ENCODE results near the gene RBM18.
A peak's percentile ranks its signal among the peaks of the same experiment; 100 is the strongest.

Gene RBM18

GRCh38 chr9:122212473-122213004 lies 52.1 kb downstream of the RBM18 start:
- Histone ChIP-seq H3K4me2 (peak overlapping the region in 8 of 11 experiments; percentile 76 to 92 (median 86); a peak in 14 of 22 replicates), H3K27me3 (peaks cover 30 to 59% (median 47%) of the 10 kb centered on the region in 11 experiments), H4K20me1 (peaks cover 0 to 13% (median 0%) of the 10 kb centered on the region in 11 experiments; a peak in 1 of 22 replicates), H3K4me1 (peaks cover 5 to 23% (median 17%) of the 10 kb centered on the region in 10 experiments; a peak in 19 of 20 replicates), H3K27ac (no peak overlapping the region), H3K9ac (no peak overlapping the region), H3K36me3 (no peaks in the 10 kb centered on the region), H3K4me3 (peak overlapping the region in 1 of 10 experiments; percentile 49; a peak in 1 of 20 replicates), H3K9me3 (replicated peaks in 1 of 11) (no peaks in the 10 kb centered on the region)
- no peak for TF ChIP-seq Cebpa-rat (IDR thresholded peaks at IDR 0.05)

- H3K36me3 ChIP-seq = no peaks in the 10 kb centered on the region
- no peaks in the 10 kb centered on the region for H3K9me3 ChIP-seq (replicated peaks in 1 of 11)
- TF ChIP-seq Cebpa-rat (IDR thresholded peaks at IDR 0.05) = no peak
- no peak overlapping the region for H3K4me2 ChIP-seq
- H3K4me3 ChIP-seq = no peak overlapping the region
- H4K20me1 ChIP-seq = peaks cover 0 to 13% (median 0%) of the 10 kb centered on the region in 11 experiments; a peak in 1 of 22 replicates
- H3K27me3 ChIP-seq = peaks cover 21 to 32% (median 28%) of the 10 kb centered on the region in 11 experiments
- H3K4me1 ChIP-seq = peaks cover 5 to 16% (median 10%) of the 10 kb centered on the region in 10 experiments; a peak in 17 of 20 replicates
- no peak overlapping the region for H3K27ac ChIP-seq
- H3K9ac ChIP-seq = no peak overlapping the region
These were observed 55.2 kb downstream of the RBM18 start for GRCh38 chr9:122209451-122209850.

- Histone ChIP-seq H4K20me1 (peaks cover 0 to 4% (median 0%) of the 10 kb centered on the region in 11 experiments; a peak in 1 of 22 replicates), H3K9ac (no peak overlapping the region), H3K4me1 (no peaks in the 10 kb centered on the region), H3K9me3 (replicated peaks in 1 of 11) (no peaks in the 10 kb centered on the region), H3K36me3 (no peaks in the 10 kb centered on the region), H3K27ac (no peak overlapping the region), H3K27me3 (peaks cover 0 to 8% (median 5%) of the 10 kb centered on the region in 11 experiments; a peak in 15 of 22 replicates), H3K4me2 (no peak overlapping the region), H3K4me3 (no peak overlapping the region)
- no peak for TF ChIP-seq Cebpa-rat (IDR thresholded peaks at IDR 0.05)
These were observed 57.5 kb downstream of the RBM18 start for GRCh38 chr9:122207096-122207495.

GRCh38 chr9:122206118-122207046 lies 58.3 kb downstream of the RBM18 start:
- Histone ChIP-seq H3K36me3 (no peaks in the 10 kb centered on the region), H3K9ac (no peak overlapping the region), H3K4me3 (no peak overlapping the region), H4K20me1 (no peaks in the 10 kb centered on the region; a peak in 1 of 22 replicates), H3K27ac (no peak overlapping the region), H3K27me3 (peaks cover 0 to 1% (median 0%) of the 10 kb centered on the region in 11 experiments; a peak in 1 of 22 replicates), H3K4me1 (no peaks in the 10 kb centered on the region), H3K4me2 (no peak overlapping the region), H3K9me3 (replicated peaks in 1 of 11) (no peaks in the 10 kb centered on the region)
- TF ChIP-seq Cebpa-rat (IDR thresholded peaks at IDR 0.05) = no peak

- H3K27ac ChIP-seq = no peak overlapping the region
- no peaks in the 10 kb centered on the region for H3K36me3 ChIP-seq
- no peaks in the 10 kb centered on the region for H3K27me3 ChIP-seq
- TF ChIP-seq Cebpa-rat (IDR thresholded peaks at IDR 0.05) = no peak
- no peak overlapping the region for H3K4me3 ChIP-seq
- H3K4me2 ChIP-seq = no peak overlapping the region
- H3K4me1 ChIP-seq = no peaks in the 10 kb centered on the region
- H3K9ac ChIP-seq = no peak overlapping the region
- H3K9me3 ChIP-seq (replicated peaks in 1 of 11) = no peaks in the 10 kb centered on the region
- H4K20me1 ChIP-seq = no peaks in the 10 kb centered on the region; a peak in 1 of 22 replicates
These were observed 59.5 kb downstream of the RBM18 start for GRCh38 chr9:122205176-122205575.

- no peaks in the 10 kb centered on the region; a peak in 1 of 22 replicates for H4K20me1 ChIP-seq
- H3K9me3 ChIP-seq (replicated peaks in 1 of 11) = no peaks in the 10 kb centered on the region
- no peak overlapping the region for H3K27ac ChIP-seq
- H3K4me3 ChIP-seq = no peak overlapping the region
- no peak overlapping the region for H3K4me2 ChIP-seq
- no peak overlapping the region for H3K9ac ChIP-seq
- H3K4me1 ChIP-seq = no peaks in the 10 kb centered on the region
- H3K36me3 ChIP-seq = no peaks in the 10 kb centered on the region
- no peaks in the 10 kb centered on the region for H3K27me3 ChIP-seq
- no peak for TF ChIP-seq Cebpa-rat (IDR thresholded peaks at IDR 0.05)
These were observed 60.1 kb downstream of the RBM18 start for GRCh38 chr9:122204491-122204890.

GRCh38 chr9:122204055-122204454 lies 60.6 kb downstream of the RBM18 start:
- Histone ChIP-seq H3K4me3 (no peak overlapping the region), H3K4me1 (no peaks in the 10 kb centered on the region), H3K36me3 (no peaks in the 10 kb centered on the region), H3K4me2 (no peak overlapping the region), H3K27ac (no peak overlapping the region), H4K20me1 (no peaks in the 10 kb centered on the region; a peak in 1 of 22 replicates), H3K9ac (no peak overlapping the region), H3K9me3 (replicated peaks in 1 of 11) (no peaks in the 10 kb centered on the region), H3K27me3 (no peaks in the 10 kb centered on the region)
- TF ChIP-seq Cebpa-rat (IDR thresholded peaks at IDR 0.05) = no peak

- H3K9ac ChIP-seq = no peak overlapping the region
- H4K20me1 ChIP-seq = no peaks in the 10 kb centered on the region; a peak in 1 of 22 replicates
- no peaks in the 10 kb centered on the region for H3K9me3 ChIP-seq (replicated peaks in 1 of 11)
- H3K36me3 ChIP-seq = no peaks in the 10 kb centered on the region
- H3K4me3 ChIP-seq = no peak overlapping the region
- no peak for TF ChIP-seq Cebpa-rat (IDR thresholded peaks at IDR 0.05)
- H3K4me1 ChIP-seq = no peaks in the 10 kb centered on the region
- H3K4me2 ChIP-seq = no peak overlapping the region
- no peak overlapping the region for H3K27ac ChIP-seq
- no peaks in the 10 kb centered on the region for H3K27me3 ChIP-seq
These were observed 62.5 kb downstream of the RBM18 start for GRCh38 chr9:122202111-122202510.

- no peaks in the 10 kb centered on the region for H3K9me3 ChIP-seq (replicated peaks in 1 of 11)
- H3K4me3 ChIP-seq = no peak overlapping the region
- H3K4me2 ChIP-seq = no peak overlapping the region
- no peaks in the 10 kb centered on the region for H4K20me1 ChIP-seq
- no peaks in the 10 kb centered on the region for H3K4me1 ChIP-seq
- no peak overlapping the region for H3K27ac ChIP-seq
- TF ChIP-seq Cebpa-rat (IDR thresholded peaks at IDR 0.05) = no peak
- no peaks in the 10 kb centered on the region for H3K36me3 ChIP-seq
- H3K27me3 ChIP-seq = no peaks in the 10 kb centered on the region
- no peak overlapping the region for H3K9ac ChIP-seq
These were observed 63.0 kb downstream of the RBM18 start for GRCh38 chr9:122201641-122202040.
